Measurements from ENCODE around the gene UNC45A.

The UNC45A gene

DNA sequence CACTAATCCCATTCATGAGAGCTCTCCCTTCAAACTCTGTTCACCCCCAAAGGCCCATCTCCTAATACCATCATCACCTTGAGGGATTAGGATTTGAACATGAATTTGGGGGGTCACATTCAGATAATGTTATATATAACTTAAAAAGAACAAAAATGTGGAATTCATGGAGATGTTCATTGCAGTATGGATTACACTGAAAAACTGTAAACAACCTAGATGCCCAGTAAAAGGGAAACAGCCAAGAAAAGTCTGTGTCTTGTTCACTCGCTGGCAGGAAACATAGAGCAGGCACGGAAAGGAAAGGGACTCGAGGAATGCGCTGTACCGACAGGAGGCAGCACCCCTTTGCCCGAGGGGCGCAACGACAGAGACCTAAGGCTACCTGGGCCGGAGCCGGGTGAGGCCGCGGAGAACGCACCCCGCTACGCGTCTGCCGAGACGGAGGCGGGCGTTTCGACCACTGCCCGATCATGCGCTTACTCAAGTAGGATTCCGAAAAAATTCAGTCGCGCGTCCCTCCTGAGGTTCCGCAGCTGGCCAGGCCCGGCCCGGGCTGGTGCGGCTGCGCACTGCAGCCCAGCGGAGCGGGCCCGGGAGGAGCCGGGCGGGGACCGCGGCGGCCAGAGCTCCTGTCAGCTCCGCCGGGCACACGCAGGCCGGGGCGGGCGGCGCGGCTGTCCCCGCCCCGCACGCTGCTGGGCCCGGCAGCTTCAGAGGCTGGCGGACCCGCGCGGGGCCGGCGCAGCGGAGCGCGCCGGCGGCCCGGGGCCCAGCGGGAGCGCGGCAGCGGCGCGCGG lies 32.8 kb upstream of the UNC45A start:
- intact Hi-C loops (cut with DNase I; ENCODE audit: low total_unique reads): loop anchor here (2.0 kb wide), 1 partner anchor 29 kb away; no protein-coding TSS in a partner anchor
- TF ChIP-seq, protein P1, sequence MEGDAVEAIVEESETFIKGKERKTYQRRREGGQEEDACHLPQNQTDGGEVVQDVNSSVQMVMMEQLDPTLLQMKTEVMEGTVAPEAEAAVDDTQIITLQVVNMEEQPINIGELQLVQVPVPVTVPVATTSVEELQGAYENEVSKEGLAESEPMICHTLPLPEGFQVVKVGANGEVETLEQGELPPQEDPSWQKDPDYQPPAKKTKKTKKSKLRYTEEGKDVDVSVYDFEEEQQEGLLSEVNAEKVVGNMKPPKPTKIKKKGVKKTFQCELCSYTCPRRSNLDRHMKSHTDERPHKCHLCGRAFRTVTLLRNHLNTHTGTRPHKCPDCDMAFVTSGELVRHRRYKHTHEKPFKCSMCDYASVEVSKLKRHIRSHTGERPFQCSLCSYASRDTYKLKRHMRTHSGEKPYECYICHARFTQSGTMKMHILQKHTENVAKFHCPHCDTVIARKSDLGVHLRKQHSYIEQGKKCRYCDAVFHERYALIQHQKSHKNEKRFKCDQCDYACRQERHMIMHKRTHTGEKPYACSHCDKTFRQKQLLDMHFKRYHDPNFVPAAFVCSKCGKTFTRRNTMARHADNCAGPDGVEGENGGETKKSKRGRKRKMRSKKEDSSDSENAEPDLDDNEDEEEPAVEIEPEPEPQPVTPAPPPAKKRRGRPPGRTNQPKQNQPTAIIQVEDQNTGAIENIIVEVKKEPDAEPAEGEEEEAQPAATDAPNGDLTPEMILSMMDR (IDR thresholded peaks at IDR 0.05): peak; percentile 64 to 79

DNA sequence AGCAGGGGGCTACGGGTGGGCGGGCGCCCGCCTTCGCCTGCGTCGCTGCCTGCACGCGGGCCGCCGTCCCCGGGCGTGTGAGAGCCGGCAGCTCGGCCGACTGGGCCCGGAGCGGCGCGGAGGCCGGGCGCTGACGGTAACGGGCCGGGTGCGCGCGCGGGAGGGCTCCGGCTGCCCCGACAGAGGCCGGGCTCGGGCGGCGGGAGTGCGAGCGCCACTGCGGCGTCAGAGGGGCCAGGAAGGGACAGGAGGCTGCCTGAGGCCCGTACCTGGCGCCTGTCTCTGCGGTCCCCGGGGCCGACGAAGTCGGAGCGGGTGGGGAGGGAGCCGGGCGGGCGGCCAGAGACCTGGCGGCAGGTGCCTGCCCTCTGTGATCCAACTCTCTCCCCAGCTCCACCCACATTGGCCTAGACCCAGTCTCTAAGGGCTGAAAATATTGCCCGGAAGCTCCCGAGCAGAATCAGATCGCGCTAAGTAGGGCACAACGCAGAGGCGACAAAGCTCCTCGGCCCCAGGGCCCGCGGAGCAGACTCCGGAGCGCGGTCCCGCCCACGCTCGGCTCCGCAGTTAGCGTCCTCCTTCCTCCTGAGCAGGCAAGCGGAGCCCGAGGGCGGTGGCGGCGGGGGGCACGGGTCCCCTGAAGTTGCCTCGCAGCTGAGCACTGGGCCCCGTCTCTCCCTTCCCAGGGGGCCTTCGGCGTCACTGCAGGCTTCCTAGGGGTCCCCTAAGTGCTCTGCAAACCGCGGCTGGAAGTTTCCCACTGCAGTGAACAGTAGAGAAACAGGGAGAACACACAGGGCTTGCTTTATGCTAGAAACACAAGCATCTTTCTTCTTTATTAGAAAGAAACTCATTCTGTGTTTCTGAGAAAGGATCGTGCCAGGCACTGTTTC lies 32.0 kb upstream of the UNC45A start, which contains the start of gene MAN2A2:
MAN2A2 (plus strand) TSS at position 463 of the 893 bp plus-strand sequence. CDS start 906 bp downstream, outside the sequence.
- TF ChIP-seq, protein P1 (IDR thresholded peaks at IDR 0.05): no peak
- peaks cover 32 to 36% (median 32%) of the 10 kb centered on the region in 3 donors for H3K36me3 ChIP-seq
- H3K4me1 ChIP-seq: peaks cover 0 to 22% (median 12%) of the 10 kb centered on the region in 4 donors
- peak within 1 kb of the TSS; percentile 91 to 94 for H3K27ac ChIP-seq
- H3K9me3 ChIP-seq: no peaks in the 10 kb centered on the region
- intact Hi-C loops (cut with DNase I; ENCODE audit: low total_unique reads): loop anchor here (2.0 kb wide), 1 partner anchor 28 kb away; no protein-coding TSS in a partner anchor
- H3K4me3 ChIP-seq: peak within 1 kb of the TSS; percentile 65 to 90
- peak in 1 of 2 donors; percentile 76 for DNase-seq
- no peaks in the 10 kb centered on the region for H3K27me3 ChIP-seq

More for the DNA sequence above, 32.8 kb upstream of the UNC45A start:
- no peaks in the 10 kb centered on the region for H3K27me3 ChIP-seq
- peaks cover 0 to 22% (median 12%) of the 10 kb centered on the region in 4 donors for H3K4me1 ChIP-seq
- DNase-seq: peak; percentile 63 to 87
- H3K27ac ChIP-seq: peak overlapping the region; percentile 91 to 94
- H3K36me3 ChIP-seq: peaks cover 23 to 28% (median 23%) of the 10 kb centered on the region in 3 donors
- H3K9me3 ChIP-seq: no peaks in the 10 kb centered on the region
- H3K4me3 ChIP-seq: peak overlapping the region; percentile 65 to 90

DNA sequence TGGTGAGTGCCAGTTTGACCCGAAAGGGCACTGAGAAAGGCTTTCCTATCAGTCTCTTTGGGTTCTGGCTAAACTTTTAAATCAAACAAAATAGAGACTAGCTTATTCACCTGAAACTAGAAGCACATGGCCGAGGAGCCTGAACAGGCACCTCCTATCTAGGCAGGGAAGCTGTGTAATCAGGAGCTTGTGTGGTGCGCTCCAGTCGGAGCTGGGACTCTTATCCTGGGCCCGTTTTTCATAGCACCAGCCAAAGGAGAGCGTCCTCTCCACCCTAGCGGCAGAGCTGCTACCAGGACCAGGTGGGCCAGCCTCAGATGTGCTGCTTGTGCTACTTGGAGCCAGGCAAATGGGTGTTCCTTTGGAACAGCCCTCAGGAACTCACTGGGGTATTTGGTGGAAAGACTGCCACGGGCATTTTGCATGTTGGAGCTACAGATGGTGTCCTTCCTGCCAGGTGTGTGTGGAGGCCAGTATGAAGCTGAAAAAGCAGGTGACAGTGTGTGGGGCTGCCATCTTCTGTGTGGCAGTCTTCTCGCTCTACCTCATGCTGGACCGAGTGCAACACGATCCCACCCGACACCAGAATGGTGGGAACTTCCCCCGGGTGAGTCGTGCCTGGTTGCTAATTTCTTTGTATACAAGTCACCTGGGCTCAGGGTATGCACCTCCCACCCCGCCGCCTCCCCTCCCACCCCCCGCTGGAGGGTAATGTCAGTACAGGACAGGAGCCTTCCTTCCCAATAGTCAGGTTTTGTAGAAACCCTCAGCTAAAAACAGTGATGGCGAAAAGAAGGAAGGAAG lies 31.1 kb upstream of the UNC45A start:
- Histone ChIP-seq H3K36me3 (peaks cover 37 to 41% (median 37%) of the 10 kb centered on the region in 3 donors), H3K9me3 (no peaks in the 10 kb centered on the region), H3K4me1 (peaks cover 0 to 22% (median 12%) of the 10 kb centered on the region in 4 donors), H3K4me3 (peak overlapping the region; percentile 65 to 90), H3K27ac (peak overlapping the region; percentile 91 to 94), H3K27me3 (no peaks in the 10 kb centered on the region)
- DNase-seq: no peak
- intact Hi-C loops (cut with DNase I; ENCODE audit: low total_unique reads): loop anchor here (2.0 kb wide), 1 partner anchor 27 kb away; no protein-coding TSS in a partner anchor
- TF ChIP-seq, protein P1 (IDR thresholded peaks at IDR 0.05): no peak

DNA sequence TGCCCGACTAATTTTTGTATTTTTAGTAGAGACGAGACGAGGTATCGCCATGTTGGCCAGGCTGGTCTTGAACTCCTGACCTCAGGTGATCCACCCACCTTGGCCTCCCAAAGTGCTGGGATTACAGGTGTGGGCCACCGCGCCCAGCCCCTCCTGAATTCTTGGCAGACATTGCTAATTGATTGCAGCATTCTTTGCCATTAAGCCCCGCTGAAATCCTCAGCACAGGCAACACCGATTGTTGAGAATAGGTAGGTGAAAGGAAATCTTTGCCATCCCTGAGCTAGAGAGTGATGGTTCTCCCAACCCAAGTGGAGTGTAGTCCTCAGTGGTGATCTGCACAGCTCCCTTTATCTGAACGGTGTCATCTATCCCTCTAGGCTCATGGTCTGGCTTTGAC lies 30.3 kb upstream of the UNC45A start:
- H3K27me3 ChIP-seq: no peaks in the 10 kb centered on the region
- DNase-seq: no peak
- H3K36me3 ChIP-seq: peaks cover 45 to 49% (median 45%) of the 10 kb centered on the region in 3 donors
- H3K4me3 ChIP-seq: no peak overlapping the region
- intact Hi-C loops (cut with DNase I; ENCODE audit: low total_unique reads): no loop called here
- H3K9me3 ChIP-seq: no peaks in the 10 kb centered on the region
- H3K4me1 ChIP-seq: peaks cover 0 to 22% (median 12%) of the 10 kb centered on the region in 4 donors
- no peak overlapping the region for H3K27ac ChIP-seq
- TF ChIP-seq, protein P1 (IDR thresholded peaks at IDR 0.05): no peak

All from tibial artery (tissue), 4 donors.